Fibroblast of lung (primary cell): ENCODE results near the gene MS4A6E. TPM values are rescaled to one million over a fixed set of nuclear protein-coding genes. Genes with fewer than 3 reads are reported as not detected.

Experiments used
- DNase-seq, 2 donors: peaks; one replicate each; pipeline versions ENCODE4 v3.0.0 to v3.0.0-alpha.2; 2010; ENCODE audit warnings: low read depth in 2 of 2
- H2AFZ ChIP-seq: 2 replicates; pipeline ENCODE4 v1.5.1; 2012; ENCODE audit warnings: low read length, control low read depth, inconsistent platforms
- H3K27ac ChIP-seq: 2 replicates; pipeline ENCODE4 v1.5.1; 2011; ENCODE audit warnings: low read length, control low read depth; ENCODE audit not compliant: insufficient read depth
- H3K27me3 ChIP-seq: 2 replicates; pipeline ENCODE4 v1.5.1; 2011; ENCODE audit warnings: mild to moderate bottlenecking, low read length; ENCODE audit not compliant: control insufficient read depth, insufficient read depth
- H3K36me3 ChIP-seq: 2 replicates; pipeline ENCODE4 v1.5.1; 2011; ENCODE audit warnings: low read length; ENCODE audit not compliant: control insufficient read depth, insufficient read depth
- H3K4me1 ChIP-seq: 2 replicates; pipeline ENCODE4 v1.5.1; 2011; ENCODE audit warnings: low read length; ENCODE audit not compliant: control insufficient read depth, insufficient read depth; ENCODE audit errors: extremely low read depth
- H3K4me2 ChIP-seq: 2 replicates; pipeline ENCODE4 v1.5.1; 2011; ENCODE audit warnings: low read length, control low read depth; ENCODE audit not compliant: insufficient read depth; ENCODE audit errors: extremely low read depth
- H3K4me3 ChIP-seq, 4 experiments: fragments of 200-600 bp in 1 of 4; sonication (generic) in 1 of 4; replicated peaks in 1 of 4; 2 replicates each; pipeline ENCODE4 v1.5.1; 2011 to 2016; ENCODE audit warnings: low read length in 4 of 4, low read depth in 3 of 4, mild to moderate bottlenecking in 3 of 4, control low read depth in 2 of 4, inconsistent platforms in 1 of 4, mixed read lengths in 1 of 4; ENCODE audit not compliant: insufficient read depth in 1 of 4; ENCODE audit errors: control extremely low read depth in 1 of 4
- H3K79me2 ChIP-seq: 2 replicates; pipeline ENCODE4 v1.5.1; 2012; ENCODE audit warnings: mild to moderate bottlenecking, low read length, inconsistent platforms; ENCODE audit not compliant: control insufficient read depth, insufficient read depth
- H3K9ac ChIP-seq: 2 replicates; pipeline ENCODE4 v1.5.1; 2011; ENCODE audit warnings: mild to moderate bottlenecking, low read length, control low read depth; ENCODE audit not compliant: insufficient read depth
- H3K9me3 ChIP-seq: 2 replicates; pipeline ENCODE4 v1.5.1; 2012; ENCODE audit warnings: low read depth, low read length; ENCODE audit not compliant: control insufficient read depth, insufficient read depth
- H4K20me1 ChIP-seq: 2 replicates; pipeline ENCODE4 v1.5.1; 2011; ENCODE audit warnings: low read length; ENCODE audit not compliant: control insufficient read depth, insufficient read depth; ENCODE audit errors: extremely low read depth
- CTCF ChIP-seq, 2 donors: IDR thresholded peaks in 1 of 2; conservative IDR thresholded peaks in 1 of 2; 1 replicate in 1 of 2; 2 replicates in 1 of 2; pipeline ENCODE4 v1.5.1; 2011 to 2012; ENCODE audit warnings: low read length in 2 of 2, control low read depth in 1 of 2, inconsistent platforms in 1 of 2, low read depth in 1 of 2, mild to moderate bottlenecking in 1 of 2
- EZH2 ChIP-seq: IDR thresholded peaks from 2 replicates; pipeline ENCODE4 v1.5.1; 2012; ENCODE audit warnings: low read length, control low read depth, mild to moderate bottlenecking; ENCODE audit errors: missing control alignments
- polyA plus RNA-seq, 2 donors: library from polyadenylated mRNA; depleted of rRNA in 1 of 2; stranded (reverse) in 1 of 2; unstranded in 1 of 2; fragments of >200 nt; gene quantifications; 2 replicates each; pipeline ENCODE4 v1.2.1, GENCODE V29; 2011 to 2012; ENCODE audit warnings: missing spikeins in 1 of 2
- total RNA-seq: library from RNA; depleted of rRNA; stranded (reverse); fragments of >200 nt; gene quantifications from 2 replicates; pipeline ENCODE4 v1.2.1, GENCODE V29; 2014

MS4A6E gene
- total and polyA plus RNA-seq, 2 donors (not counting 1 experiment from before 2014, with no cell fraction given), result not detected

DNA sequence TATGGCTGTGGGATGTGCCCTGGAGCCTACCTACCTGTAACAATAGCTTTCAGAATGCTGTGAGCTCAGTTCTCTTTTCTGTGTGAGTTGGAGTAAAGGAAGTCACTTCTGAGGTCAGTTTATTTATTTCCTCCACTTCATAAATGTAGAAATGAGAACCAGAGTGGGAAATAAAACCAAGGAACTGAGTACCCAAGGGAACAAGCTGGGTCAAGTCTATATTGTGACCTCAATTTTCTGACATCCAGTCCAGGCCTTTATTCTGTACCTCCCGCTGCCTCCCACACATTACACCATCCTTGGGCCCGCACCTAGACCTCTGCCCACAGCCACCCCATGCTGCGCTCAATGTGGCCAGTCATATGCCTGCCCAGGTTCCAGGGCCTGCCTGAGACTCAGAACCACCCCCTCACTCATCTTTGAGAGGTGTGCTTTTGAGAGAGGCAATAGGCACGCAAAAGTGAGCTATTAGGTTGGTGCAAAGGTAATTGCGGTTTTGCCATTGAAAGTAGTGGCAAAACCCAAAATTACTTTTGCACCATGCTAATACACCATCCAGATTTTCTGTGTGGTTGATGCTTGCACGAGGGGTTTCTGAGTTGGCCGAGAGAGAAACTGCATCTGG, 9.8 kb downstream of the MS4A6E start:
- no peaks in the 10 kb centered on the region for H3K9me3 ChIP-seq
- DNase-seq, result no peak
- H3K27me3 ChIP-seq, result no peaks in the 10 kb centered on the region
- no peaks in the 10 kb centered on the region for H4K20me1 ChIP-seq
- H3K9ac ChIP-seq, result no peak overlapping the region
- TF ChIP-seq EZH2, result no peak
- TF ChIP-seq CTCF (conservative IDR thresholded peaks at IDR 0.05 in 1 of 2, IDR thresholded peaks at IDR 0.05 in 1 of 2; ENCODE audit: low read depth in 1 of 2, low read length in 2 of 2), result no peak
- no peak overlapping the region for H2AFZ ChIP-seq
- no peaks in the 10 kb centered on the region for H3K36me3 ChIP-seq
- no peak overlapping the region for H3K4me2 ChIP-seq
- no peak overlapping the region for H3K27ac ChIP-seq
- no peaks in the 10 kb centered on the region for H3K79me2 ChIP-seq
- H3K4me1 ChIP-seq, result no peaks in the 10 kb centered on the region
- H3K4me3 ChIP-seq, result no peak overlapping the region

DNA sequence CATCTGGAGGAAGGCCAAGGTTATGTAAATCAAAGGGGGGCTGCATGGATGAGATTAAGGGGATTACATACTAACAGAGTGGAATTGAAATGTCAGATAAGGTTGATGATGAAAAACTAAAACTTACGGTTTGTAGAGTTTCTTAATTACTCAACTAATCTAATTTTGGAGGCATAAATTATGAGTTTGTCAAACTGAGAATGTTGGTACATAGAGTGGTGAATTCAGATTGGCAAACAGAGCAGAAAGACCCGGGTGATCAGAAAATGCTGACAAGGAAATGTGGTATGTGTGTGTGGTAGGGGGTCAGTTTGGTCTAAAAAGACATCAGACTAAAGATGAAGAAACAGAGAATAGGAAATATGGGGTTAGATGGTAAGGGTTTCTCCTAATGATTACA, 11.0 kb downstream of the MS4A6E start:
- DNase-seq, result no peak
- TF ChIP-seq CTCF (conservative IDR thresholded peaks at IDR 0.05 in 1 of 2, IDR thresholded peaks at IDR 0.05 in 1 of 2; ENCODE audit: low read depth in 1 of 2, low read length in 2 of 2) (no peak), EZH2 (no peak)
- Histone ChIP-seq H3K4me2 (no peak overlapping the region), H3K27ac (no peak overlapping the region), H3K79me2 (no peaks in the 10 kb centered on the region), H3K9me3 (no peaks in the 10 kb centered on the region), H2AFZ (no peak overlapping the region), H3K4me3 (no peak overlapping the region), H3K27me3 (no peaks in the 10 kb centered on the region), H3K9ac (no peak overlapping the region), H3K4me1 (no peaks in the 10 kb centered on the region), H3K36me3 (no peaks in the 10 kb centered on the region), H4K20me1 (no peaks in the 10 kb centered on the region)

DNA sequence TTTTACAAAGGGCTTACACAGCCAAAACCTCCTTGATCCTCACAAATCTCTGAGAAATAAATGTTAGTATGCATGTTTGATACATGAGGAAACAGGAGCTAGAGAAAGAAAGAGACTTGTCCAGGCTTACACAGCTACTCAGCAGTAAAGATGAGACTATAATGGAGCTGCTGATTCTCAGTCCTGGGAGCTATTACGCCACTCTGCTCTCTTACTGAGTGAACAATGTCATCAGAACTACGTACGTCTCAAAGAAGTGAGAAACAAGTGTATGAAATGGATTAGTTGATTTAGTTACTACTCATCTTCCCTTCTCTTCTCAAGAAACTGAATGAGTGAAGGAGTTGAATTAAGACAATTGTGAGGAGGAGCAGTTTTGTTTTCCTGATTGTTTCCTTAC, 12.3 kb downstream of the MS4A6E start:
- no peak overlapping the region for H3K4me2 ChIP-seq
- H3K9me3 ChIP-seq, result no peaks in the 10 kb centered on the region
- no peaks in the 10 kb centered on the region for H3K36me3 ChIP-seq
- H2AFZ ChIP-seq, result no peak overlapping the region
- no peak overlapping the region for H3K9ac ChIP-seq
- H3K4me1 ChIP-seq, result no peaks in the 10 kb centered on the region
- DNase-seq, result no peak
- no peak overlapping the region for H3K4me3 ChIP-seq
- H3K27ac ChIP-seq, result no peak overlapping the region
- H3K79me2 ChIP-seq, result no peaks in the 10 kb centered on the region
- TF ChIP-seq EZH2 (no peak), CTCF (conservative IDR thresholded peaks at IDR 0.05 in 1 of 2, IDR thresholded peaks at IDR 0.05 in 1 of 2; ENCODE audit: low read depth in 1 of 2, low read length in 2 of 2) (no peak)
- H3K27me3 ChIP-seq, result no peaks in the 10 kb centered on the region
- no peaks in the 10 kb centered on the region for H4K20me1 ChIP-seq
